Measurements from ENCODE around the gene CDKAL1. TPM values are rescaled to one million over a fixed set of nuclear protein-coding genes. Genes with fewer than 3 reads are reported as not detected.

The CDKAL1 gene
- total RNA-seq, 1 experiment from 2014 or later: 20.6 TPM

GRCh38 chr6:20778912-20779311 is 244.7 kb downstream of the CDKAL1 start (continued):
- TF ChIP-seq ZSCAN18 (CRISPR knock-in tag; IDR thresholded peaks at IDR 0.05) (no peak), SP1 (CRISPR knock-in tag; conservative IDR thresholded peaks at IDR 0.05) (no peak), ZNF121 (CRISPR knock-in tag; IDR thresholded peaks at IDR 0.05) (no peak), IRF2 (CRISPR knock-in tag; IDR thresholded peaks at IDR 0.05; ENCODE audit: borderline replicate concordance, low read depth) (no peak), ZNF512 (CRISPR knock-in tag; IDR thresholded peaks at IDR 0.05; ENCODE audit: borderline replicate concordance) (no peak), ZNF416 (CRISPR knock-in tag; IDR thresholded peaks at IDR 0.05) (no peak)

DNA sequence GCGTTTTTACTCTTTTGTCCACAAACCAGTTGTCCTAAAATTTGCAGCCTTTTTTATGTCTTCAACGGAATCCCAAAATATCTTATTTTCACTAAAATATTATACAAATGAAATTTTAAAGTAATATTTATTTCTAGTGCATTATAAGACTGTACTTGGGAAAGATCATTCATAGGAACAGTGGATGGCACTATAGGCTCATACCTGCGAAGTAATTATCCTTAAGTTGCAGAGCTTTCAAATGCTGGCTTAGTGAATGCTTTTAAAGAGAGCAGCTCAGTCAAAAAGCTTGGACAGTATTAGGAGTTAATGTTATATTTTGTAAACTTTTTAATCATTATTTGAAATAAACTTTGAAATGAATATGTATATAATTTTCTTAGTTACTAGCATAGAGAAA is 254.9 kb downstream of the CDKAL1 start:
- TF ChIP-seq, protein P1, sequence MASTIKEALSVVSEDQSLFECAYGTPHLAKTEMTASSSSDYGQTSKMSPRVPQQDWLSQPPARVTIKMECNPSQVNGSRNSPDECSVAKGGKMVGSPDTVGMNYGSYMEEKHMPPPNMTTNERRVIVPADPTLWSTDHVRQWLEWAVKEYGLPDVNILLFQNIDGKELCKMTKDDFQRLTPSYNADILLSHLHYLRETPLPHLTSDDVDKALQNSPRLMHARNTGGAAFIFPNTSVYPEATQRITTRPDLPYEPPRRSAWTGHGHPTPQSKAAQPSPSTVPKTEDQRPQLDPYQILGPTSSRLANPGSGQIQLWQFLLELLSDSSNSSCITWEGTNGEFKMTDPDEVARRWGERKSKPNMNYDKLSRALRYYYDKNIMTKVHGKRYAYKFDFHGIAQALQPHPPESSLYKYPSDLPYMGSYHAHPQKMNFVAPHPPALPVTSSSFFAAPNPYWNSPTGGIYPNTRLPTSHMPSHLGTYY (CRISPR knock-in tag; IDR thresholded peaks at IDR 0.05): no peak
- TF ChIP-seq ZSCAN18 (CRISPR knock-in tag; IDR thresholded peaks at IDR 0.05) (no peak), CREB1 (CRISPR knock-in tag; IDR thresholded peaks at IDR 0.05) (no peak), FOXP4 (CRISPR knock-in tag; IDR thresholded peaks at IDR 0.05) (no peak), NR1H2 (CRISPR knock-in tag; IDR thresholded peaks at IDR 0.05) (no peak), AR (CRISPR knock-in tag; IDR thresholded peaks at IDR 0.05) (no peak), SMAD3 (CRISPR knock-in tag; IDR thresholded peaks at IDR 0.05; ENCODE audit: borderline replicate concordance) (no peak), GRHL2 (CRISPR knock-in tag; IDR thresholded peaks at IDR 0.05; ENCODE audit: insufficient replicate concordance, severe bottlenecking) (no peak)
- ChIA-PET CTCF (interaction anchor here (1.0 to 2.0 kb wide), 2 partner anchors 72 to 119 kb away, joined by 4 to 5 read pairs; no protein-coding TSS in a partner anchor), POLR2A (no interaction called here)
- Mint-ChIP-seq H3K4me3 (no peak overlapping the region), H3K36me3 (no peaks in the 10 kb centered on the region), H3K4me1 (peaks cover 23% of the 10 kb centered on the region), H3K27me3 (ENCODE audit: low read depth) (no peaks in the 10 kb centered on the region), H3K27ac (no peak overlapping the region), H3K9me3 (peaks cover 4% of the 10 kb centered on the region)
- ATAC-seq (no peak), DNase-seq (ENCODE audit: low spot score) (no peak)
